ENCODE data around the gene LUZP2. TPM values are rescaled to one million over a fixed set of nuclear protein-coding genes. Genes with fewer than 3 reads are reported as not detected.
"Not testable (repeated sequence)": the region's sequence is repeated elsewhere in the genome, so short reads cannot be mapped to it uniquely, and the experiment has no call there.

LUZP2 gene
- total RNA-seq, 1 experiment from 2014 or later, result not detected

- DNase-seq (ENCODE audit: low read depth, low spot score), result no peak
- in situ Hi-C loops (cut with HindIII; ENCODE audit: low pct_unique_long_range_greater_than_20kb, low sequenced_read_pairs), result no loop called here
Measured at GRCh38 chr11:24828938-24829605, 332.2 kb downstream of the LUZP2 start.

GRCh38 chr11:24833573-24833972, 336.7 kb downstream of the LUZP2 start:
- DNase-seq (ENCODE audit: low read depth, low spot score), result no peak
- in situ Hi-C loops (cut with HindIII; ENCODE audit: low pct_unique_long_range_greater_than_20kb, low sequenced_read_pairs), result no loop called here

- in situ Hi-C loops (cut with HindIII; ENCODE audit: low pct_unique_long_range_greater_than_20kb, low sequenced_read_pairs), result no loop called here
- no peak for DNase-seq (ENCODE audit: low read depth, low spot score)
Measured at GRCh38 chr11:24837112-24837511, 340.3 kb downstream of the LUZP2 start.

GRCh38 chr11:24842308-24842707, 345.5 kb downstream of the LUZP2 start:
- in situ Hi-C loops (cut with HindIII; ENCODE audit: low pct_unique_long_range_greater_than_20kb, low sequenced_read_pairs), result no loop called here
- DNase-seq (ENCODE audit: low read depth, low spot score), result no peak

- in situ Hi-C loops (cut with HindIII; ENCODE audit: low pct_unique_long_range_greater_than_20kb, low sequenced_read_pairs), result no loop called here
- DNase-seq (ENCODE audit: low read depth, low spot score), result no peak
Measured at GRCh38 chr11:24844406-24844805, 347.6 kb downstream of the LUZP2 start.

- in situ Hi-C loops (cut with HindIII; ENCODE audit: low pct_unique_long_range_greater_than_20kb, low sequenced_read_pairs), result no loop called here
- no peak for DNase-seq (ENCODE audit: low read depth, low spot score)
Measured at GRCh38 chr11:24848857-24849256, 352.0 kb downstream of the LUZP2 start.

GRCh38 chr11:24855951-24856350, 359.1 kb downstream of the LUZP2 start:
- DNase-seq (ENCODE audit: low read depth, low spot score), result no peak
- in situ Hi-C loops (cut with HindIII; ENCODE audit: low pct_unique_long_range_greater_than_20kb, low sequenced_read_pairs), result no loop called here

GRCh38 chr11:24859801-24860300, 363.0 kb downstream of the LUZP2 start:
- DNase-seq (ENCODE audit: low read depth, low spot score), result no peak
- in situ Hi-C loops (cut with HindIII; ENCODE audit: low pct_unique_long_range_greater_than_20kb, low sequenced_read_pairs), result no loop called here

- in situ Hi-C loops (cut with HindIII; ENCODE audit: low pct_unique_long_range_greater_than_20kb, low sequenced_read_pairs), result no loop called here
Measured at GRCh38 chr11:24861440-24861839, 364.6 kb downstream of the LUZP2 start.

GRCh38 chr11:24866743-24867142, 369.9 kb downstream of the LUZP2 start:
- in situ Hi-C loops (cut with HindIII; ENCODE audit: low pct_unique_long_range_greater_than_20kb, low sequenced_read_pairs), result no loop called here
- no peak for DNase-seq (ENCODE audit: low read depth, low spot score)

More at GRCh38 chr11:24861440-24861839, 364.6 kb downstream of the LUZP2 start:
- DNase-seq (ENCODE audit: low read depth, low spot score), result no peak

- DNase-seq (ENCODE audit: low read depth, low spot score), result no peak
- in situ Hi-C loops (cut with HindIII; ENCODE audit: low pct_unique_long_range_greater_than_20kb, low sequenced_read_pairs), result no loop called here
Measured at GRCh38 chr11:24870048-24870447, 373.2 kb downstream of the LUZP2 start.

- in situ Hi-C loops (cut with HindIII; ENCODE audit: low pct_unique_long_range_greater_than_20kb, low sequenced_read_pairs), result no loop called here
- DNase-seq (ENCODE audit: low read depth, low spot score), result no peak
Measured at GRCh38 chr11:24872186-24872585, 375.3 kb downstream of the LUZP2 start.

- in situ Hi-C loops (cut with HindIII; ENCODE audit: low pct_unique_long_range_greater_than_20kb, low sequenced_read_pairs), result no loop called here
- no peak for DNase-seq (ENCODE audit: low read depth, low spot score)
Measured at GRCh38 chr11:24872651-24873311, 375.9 kb downstream of the LUZP2 start.

GRCh38 chr11:24880962-24881361, 384.1 kb downstream of the LUZP2 start:
- in situ Hi-C loops (cut with HindIII; ENCODE audit: low pct_unique_long_range_greater_than_20kb, low sequenced_read_pairs), result no loop called here
- DNase-seq (ENCODE audit: low read depth, low spot score), result no peak

- in situ Hi-C loops (cut with HindIII; ENCODE audit: low pct_unique_long_range_greater_than_20kb, low sequenced_read_pairs), result no loop called here
- DNase-seq (ENCODE audit: low read depth, low spot score), result no peak
Measured at GRCh38 chr11:24885580-24886173, 388.8 kb downstream of the LUZP2 start.

- DNase-seq (ENCODE audit: low read depth, low spot score), result no peak
- in situ Hi-C loops (cut with HindIII; ENCODE audit: low pct_unique_long_range_greater_than_20kb, low sequenced_read_pairs), result no loop called here
Measured at GRCh38 chr11:24886880-24887619, 390.2 kb downstream of the LUZP2 start.

- no peak for DNase-seq (ENCODE audit: low read depth, low spot score)
- in situ Hi-C loops (cut with HindIII; ENCODE audit: low pct_unique_long_range_greater_than_20kb, low sequenced_read_pairs), result no loop called here
Measured at GRCh38 chr11:24890426-24890825, 393.6 kb downstream of the LUZP2 start.

- DNase-seq (ENCODE audit: low read depth, low spot score); in situ Hi-C loops (cut with HindIII; ENCODE audit: low pct_unique_long_range_greater_than_20kb, low sequenced_read_pairs): not testable (repeated sequence)
Measured at GRCh38 chr11:24891845-24892492, 395.1 kb downstream of the LUZP2 start.
